A673 (cell line): ENCODE results near the gene UBXN7.

ENCODE experiments used
- CTCF ChIP-seq: fragments of 300-800, 200-600 bp; sonication (generic); conservative IDR thresholded peaks from 2 replicates; pipeline ENCODE4 v1.5.1; 2017; ENCODE audit warnings: low read depth, mild to moderate bottlenecking, antibody characterized with exemption, low read length, moderate library complexity, mixed read lengths
- EZH2 ChIP-seq: fragments of 200-600 bp; sonication (generic); IDR thresholded peaks from 2 replicates; pipeline ENCODE4 v1.6.1; 2017; ENCODE audit warnings: borderline replicate concordance, low read depth, mild to moderate bottlenecking, mixed read lengths, antibody characterized with exemption, low read length; ENCODE audit not compliant: poor library complexity, severe bottlenecking

GRCh38 chr3:196317687-196318467, 114.3 kb downstream of the UBXN7 start, which contains the start of gene DYNLT2B:
- no peak for TF ChIP-seq CTCF
- no peak for TF ChIP-seq EZH2
